ENCODE results near the gene SLC35D1.
"Not testable (repeated sequence)": the region's sequence is repeated elsewhere in the genome, so short reads cannot be mapped to it uniquely, and the experiment has no call there.

- TF ChIP-seq POLR2AphosphoS5, CTCF (IDR thresholded peaks at IDR 0.05): not testable (repeated sequence)
Observed at GRCh38 chr1:66966188-66966873, 87.6 kb downstream of the SLC35D1 start.

All from upper lobe of left lung (tissue), 4 donors.